C4-2B (cell line): ENCODE measurements around the gene SSTR5.

ENCODE experiments used
- CTCF ChIP-seq: fragments of 450-650 bp; conservative IDR thresholded peaks from 2 replicates; pipeline ENCODE4 v1.5.1; 2017; ENCODE audit warnings: mild to moderate bottlenecking
- ZFX ChIP-seq: fragments of 450-650 bp; IDR thresholded peaks from 2 replicates; pipeline ENCODE4 v1.6.1; 2017

- TF ChIP-seq CTCF (no peak), ZFX (no peak)
Observed at GRCh38 chr16:1112506-1113184, 40.1 kb downstream of the SSTR5 start.
